ENCODE data around the gene ABCA7. TPM values are rescaled to one million over a fixed set of nuclear protein-coding genes. Genes with fewer than 3 reads are reported as not detected.

ABCA7 gene
- total and polyA plus RNA-seq, 2 of the 8 experiments (the other 6 are each of a cell fraction or from before 2014, with no cell fraction given), result 10.4 to 25.6 TPM

DNA sequence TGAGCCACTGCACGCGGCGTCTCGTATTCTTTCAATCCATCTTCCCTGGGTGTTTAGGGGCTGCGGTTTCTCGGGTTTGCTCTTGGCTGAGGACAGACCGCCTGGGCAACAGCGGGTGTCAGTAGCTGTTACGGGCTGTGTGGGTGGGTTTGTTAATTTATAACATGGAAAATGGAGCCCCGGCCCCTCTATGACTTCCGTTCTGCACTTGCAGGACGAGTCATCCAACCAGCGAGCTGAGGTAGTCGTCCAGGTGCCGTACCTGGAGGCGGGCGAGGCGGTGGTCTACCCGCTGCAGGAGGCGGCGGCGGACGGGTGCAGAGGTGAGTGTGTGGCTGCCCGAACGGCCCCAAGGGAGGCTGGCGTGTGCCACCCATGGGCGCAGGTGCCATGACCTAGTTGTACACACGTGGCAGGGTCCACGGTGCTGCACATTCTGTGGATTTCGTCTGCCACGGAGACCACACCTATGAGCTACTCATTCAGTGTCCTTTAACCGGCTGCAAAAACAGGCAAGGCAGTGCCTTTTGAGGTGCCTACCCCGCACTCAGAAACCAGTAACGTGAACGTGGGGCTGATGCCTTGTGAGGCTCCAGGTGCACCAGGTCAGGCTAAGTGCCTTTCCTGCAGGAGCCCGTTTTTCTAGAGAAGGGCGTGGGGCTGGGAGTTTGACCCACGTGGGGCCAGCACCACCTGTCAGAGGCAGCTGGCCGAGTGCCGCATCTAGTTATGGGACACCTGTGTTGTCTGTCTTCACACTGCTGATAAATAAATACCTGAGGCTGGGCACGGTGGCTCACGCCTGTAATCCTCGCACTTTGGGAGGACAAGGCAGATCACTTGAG is 44.3 kb downstream of the ABCA7 start:
- H3K79me1 ChIP-seq (ENCODE audit: low read depth, low read length), result no peaks in the 10 kb centered on the region; the same call in none of the 2 replicates
- H4K20me1 ChIP-seq (replicated peaks in 1 of 2; ENCODE audit: control insufficient read depth in 1 of 2, insufficient read depth in 2 of 2, low read length in 2 of 2), result peaks cover 2 to 22% of the 10 kb centered on the region in 2 experiments
- no peak overlapping the region for H3K18ac ChIP-seq (ENCODE audit: extremely low read depth, low read length)
- no peak overlapping the region for H4K91ac ChIP-seq (replicated peaks; ENCODE audit: insufficient read length, low read length)
- POLR2A ChIA-PET (ENCODE audit: partially characterized antibody), result interaction anchor here (0.6 to 10.3 kb wide), 18 partner anchors 10 to 185 kb away, joined by 3 to 116 read pairs (median 4); partner anchors contain the start of genes ARHGAP45, ATP5F1D, CNN2 and GPX4
- no peak overlapping the region for H3K9ac ChIP-seq (replicated peaks in 1 of 4; ENCODE audit: extremely low read depth in 1 of 4, low read depth in 3 of 4, low read length in 3 of 4)
- H3K4me1 ChIP-seq (replicated peaks in 1 of 4; ENCODE audit: control insufficient read depth in 3 of 4, insufficient read depth in 4 of 4, low read length in 3 of 4), result peaks cover 0 to 7% (median 0%) of the 10 kb centered on the region in 4 experiments; a peak in 4 of 7 replicates
- no peak overlapping the region for H3K14ac ChIP-seq (ENCODE audit: insufficient read length)
- no peak overlapping the region for H2BK5ac ChIP-seq (ENCODE audit: low read depth, low read length)
- H4K5ac ChIP-seq (ENCODE audit: insufficient read length, low read depth, low read length), result no peak overlapping the region
- TF ChIP-seq CBX5 (IDR thresholded peaks at IDR 0.05; ENCODE audit: low read depth, low read length) (no peak), SIN3A (conservative IDR thresholded peaks at IDR 0.05 in 1 of 2, IDR thresholded peaks at IDR 0.05 in 1 of 2; ENCODE audit: low read depth in 1 of 2, low read length in 2 of 2) (no peak), JUN (IDR thresholded peaks at IDR 0.05; ENCODE audit: low read depth, low read length) (no peak), KDM4A (IDR thresholded peaks at IDR 0.05; ENCODE audit: low read depth, low read length, severe bottlenecking) (no peak), KDM5A (IDR thresholded peaks at IDR 0.05; ENCODE audit: low read length) (no peak), SAP30 (IDR thresholded peaks at IDR 0.05; ENCODE audit: insufficient read depth, insufficient replicate concordance, low read length) (no peak), YY1 (IDR thresholded peaks at IDR 0.05; ENCODE audit: low read depth, low read length) (no peak), HDAC2 (IDR thresholded peaks at IDR 0.05; ENCODE audit: borderline replicate concordance in 1 of 2, low read depth in 2 of 2, low read length in 2 of 2) (no peak), GTF2F1 (IDR thresholded peaks at IDR 0.05; ENCODE audit: borderline replicate concordance, low read depth, low read length) (no peak), JUND (IDR thresholded peaks at IDR 0.05; ENCODE audit: low read length) (no peak), RXRA (IDR thresholded peaks at IDR 0.05; ENCODE audit: insufficient read depth, low read depth, low read length) (no peak)
- H3K4ac ChIP-seq (replicated peaks; ENCODE audit: insufficient read length, low read depth, low read length), result no peak overlapping the region
- H4K8ac ChIP-seq (ENCODE audit: extremely low read depth, insufficient read depth, low read length), result no peak overlapping the region
- H2BK15ac ChIP-seq (ENCODE audit: low read length), result no peak overlapping the region
- H2BK20ac ChIP-seq (ENCODE audit: low read length), result no peak overlapping the region
- H3K27me3 ChIP-seq (replicated peaks in 1 of 4; ENCODE audit: control insufficient read depth in 3 of 4, extremely low read depth in 1 of 4, insufficient read depth in 3 of 4, low read length in 3 of 4), result no peaks in the 10 kb centered on the region
- WGBS, 2 experiments (ENCODE audit: extremely low coverage in 1 of 2, insufficient coverage in 1 of 2, insufficient read length in 1 of 2, insufficient replicate concordance in 2 of 2, low coverage in 1 of 2, low lambda C conversion rate in 2 of 2, missing lambda C conversion rate in 1 of 2), result 94% methylated on average over 43 of the region's 43 CpGs; no CpG with 5 or more reads in 1 of the 2 experiments
- H3K23me2 ChIP-seq (ENCODE audit: low read depth, low read length), result no peaks in the 10 kb centered on the region
- no peak overlapping the region for H2AK5ac ChIP-seq (ENCODE audit: low read depth, low read length)
- no peaks in the 10 kb centered on the region for H3K9me3 ChIP-seq (ENCODE audit: insufficient read depth in 2 of 2, low read depth in 1 of 2, low read length in 1 of 2)
- H3K4me2 ChIP-seq (ENCODE audit: insufficient read depth in 1 of 2, low read depth in 2 of 2, low read length in 2 of 2), result no peak overlapping the region
- H2BK12ac ChIP-seq (ENCODE audit: low read depth, low read length), result no peak overlapping the region
- H2AFZ ChIP-seq (ENCODE audit: low read length), result no peak overlapping the region
- DNase-seq (ENCODE audit: low read depth in 1 of 2, low spot score in 2 of 2) (no peak), FAIRE-seq (no peak)
- peaks cover 0 to 66% (median 20%) of the 10 kb centered on the region in 4 experiments; a peak in 5 of 8 replicates for H3K36me3 ChIP-seq (ENCODE audit: control insufficient read depth in 2 of 4, insufficient read depth in 4 of 4, low read length in 3 of 4)
- no peak overlapping the region for H3K27ac ChIP-seq (ENCODE audit: low read depth, low read length)
- no peaks in the 10 kb centered on the region for H3K79me2 ChIP-seq (ENCODE audit: control insufficient read depth in 1 of 2, insufficient read depth in 2 of 2, low read length in 2 of 2)
- H3K23ac ChIP-seq (ENCODE audit: insufficient read length), result no peak overlapping the region
- no peak overlapping the region for H3K4me3 ChIP-seq (ENCODE audit: extremely low read depth in 1 of 4, insufficient read depth in 2 of 4, low read depth in 3 of 4, low read length in 4 of 4)
- H3K56ac ChIP-seq (replicated peaks; ENCODE audit: insufficient read length, low read depth, low read length), result no peak overlapping the region
- H2BK120ac ChIP-seq (replicated peaks; ENCODE audit: low read depth, low read length), result no peak overlapping the region
- CTCF ChIA-PET (ENCODE audit: partially characterized antibody), result interaction anchor here (1.2 to 2.8 kb wide), 4 partner anchors 10 to 141 kb away, joined by 3 to 7 read pairs (median 6); no protein-coding TSS in a partner anchor
